SK-N-SH (cell line): ENCODE results near the gene CCDC183. TPM values are rescaled to one million over a fixed set of nuclear protein-coding genes. Genes with fewer than 3 reads are reported as not detected.

Source experiments
- CTCF ChIA-PET: fragments of 300-600, 350-600 bp; formaldehyde crosslinking; extraction: SDS; loops from one replicate; lab custom pipeline; 2021; lab: Yijun Ruan, JAX
- POLR2A ChIA-PET: fragments of 350-600 bp; sonication (Branson Sonifier 250); formaldehyde crosslinking; extraction: SDS; loops from one replicate; lab custom pipeline; 2020; ENCODE audit warnings: antibody characterized with exemption, inconsistent platforms; lab: Yijun Ruan, JAX
- DNase-seq: peaks from one replicate; pipeline ENCODE4 v3.0.0; 2012
- H2AFZ ChIP-seq: fragments of 200-600 bp; sonication (generic); 2 replicates; pipeline ENCODE4 v1.8.1; 2016; ENCODE audit warnings: antibody characterized with exemption, mild to moderate bottlenecking, low read depth
- H3F3A ChIP-seq: fragments of 200-600 bp; sonication (generic); replicated peaks from 2 replicates; pipeline ENCODE3; 2016; ENCODE audit warnings: antibody characterized with exemption, mild to moderate bottlenecking; ENCODE audit not compliant: insufficient read depth
- H3K27ac ChIP-seq, 2 experiments: fragments of 200-500 bp in 1 of 2; fragments of 200-600 bp in 1 of 2; sonication (Bioruptor generic) in 1 of 2; sonication (generic), shearing (Covaris generic) in 1 of 2; 2 replicates each; pipeline versions ENCODE4 v1.5.1 to v1.6.1; 2014 to 2016; ENCODE audit warnings: low read depth in 2 of 2, inconsistent platforms in 1 of 2, low read length in 1 of 2, mild to moderate bottlenecking in 1 of 2, mixed read lengths in 1 of 2
- H3K27me3 ChIP-seq: fragments of 200-600 bp; sonication (generic), shearing (Covaris generic); 2 replicates; pipeline ENCODE4 v1.6.1; 2016; ENCODE audit warnings: mixed run types; ENCODE audit not compliant: insufficient read depth
- H3K36me3 ChIP-seq, 2 experiments: fragments of 200-500 bp in 1 of 2; fragments of 200-600 bp in 1 of 2; sonication (Bioruptor generic) in 1 of 2; sonication (generic) in 1 of 2; replicated peaks in 1 of 2; 2 replicates each; pipeline versions ENCODE3 to v1.5.1; 2014 to 2016; ENCODE audit warnings: low read length in 1 of 2, mild to moderate bottlenecking in 1 of 2; ENCODE audit not compliant: insufficient read depth in 2 of 2, control insufficient read depth in 1 of 2
- H3K4me1 ChIP-seq, 2 experiments: fragments of 200-500 bp in 1 of 2; fragments of 200-600 bp in 1 of 2; sonication (Bioruptor generic) in 1 of 2; sonication (generic), shearing (Covaris generic) in 1 of 2; 2 replicates each; pipeline versions ENCODE4 v1.5.1 to v1.6.1; 2014 to 2016; ENCODE audit warnings: low read depth in 1 of 2, low read length in 1 of 2, mixed run types in 1 of 2; ENCODE audit not compliant: insufficient read depth in 2 of 2, control insufficient read depth in 1 of 2
- H3K4me2 ChIP-seq: fragments of 200-600 bp; sonication (generic), shearing (Covaris generic); 2 replicates; pipeline ENCODE4 v1.6.1; 2017; ENCODE audit warnings: mixed run types
- H3K4me3 ChIP-seq, 2 experiments: fragments of 200-500 bp in 1 of 2; fragments of 200-600 bp in 1 of 2; sonication (Bioruptor generic) in 1 of 2; sonication (generic), shearing (Covaris generic) in 1 of 2; 2 replicates each; pipeline versions ENCODE4 v1.5.1 to v1.8.1; 2014 to 2016; ENCODE audit warnings: low read depth in 2 of 2, inconsistent platforms in 1 of 2, low read length in 1 of 2, mild to moderate bottlenecking in 1 of 2, mixed read lengths in 1 of 2, moderate library complexity in 1 of 2
- H3K79me2 ChIP-seq: fragments of 200-600 bp; sonication (generic); 2 replicates; pipeline ENCODE4 v1.8.1; 2017; ENCODE audit warnings: mild to moderate bottlenecking; ENCODE audit not compliant: insufficient read depth
- H3K9ac ChIP-seq: fragments of 200-600 bp; sonication (generic); 2 replicates; pipeline ENCODE4 v1.6.1; 2017; ENCODE audit warnings: mixed run types
- H3K9me2 ChIP-seq: fragments of 200-600 bp; sonication (generic); 2 replicates; pipeline ENCODE4 v1.6.1; 2017; ENCODE audit warnings: mixed run types
- H3K9me3 ChIP-seq: fragments of 200-600 bp; sonication (generic); 2 replicates; pipeline ENCODE4 v1.6.1; 2017; ENCODE audit warnings: mixed run types, mild to moderate bottlenecking, moderate library complexity
- H4K20me1 ChIP-seq: fragments of 200-600 bp; sonication (generic); 2 replicates; pipeline ENCODE4 v1.6.1; 2017; ENCODE audit warnings: mild to moderate bottlenecking, mixed run types; ENCODE audit not compliant: insufficient read depth
- CHD2 ChIP-seq: fragments of 150-350 bp; IDR thresholded peaks from 2 replicates; pipeline ENCODE4 v1.6.1; 2018; ENCODE audit warnings: low read length; ENCODE audit not compliant: partially characterized antibody
- ELF1 ChIP-seq: IDR thresholded peaks from 2 replicates; pipeline ENCODE4 v1.4.0; 2012
- EZH2phosphoT487 ChIP-seq: fragments of 200-600 bp; sonication (generic); IDR thresholded peaks from 2 replicates; pipeline ENCODE4 v1.6.1; 2017; ENCODE audit warnings: low read depth, mixed run types, mild to moderate bottlenecking, antibody characterized with exemption, moderate library complexity, borderline replicate concordance
- FOSL2 ChIP-seq: IDR thresholded peaks from 2 replicates; pipeline ENCODE4 v1.4.0; 2012; ENCODE audit warnings: low read depth, mild to moderate bottlenecking, moderate library complexity, borderline replicate concordance
- GATA2 ChIP-seq: sonication (generic); formaldehyde crosslinking; IDR thresholded peaks from 2 replicates; pipeline ENCODE4 v1.5.0; 2020; ENCODE audit warnings: mild to moderate bottlenecking, missing genetic modification reagents
- JUND ChIP-seq: IDR thresholded peaks from 2 replicates; pipeline ENCODE4 v1.4.0; 2012
- NRF1 ChIP-seq: IDR thresholded peaks from 2 replicates; pipeline ENCODE4 v1.6.1; 2012; ENCODE audit warnings: low read depth, mild to moderate bottlenecking, low read length
- REST ChIP-seq: IDR thresholded peaks from 2 replicates; pipeline ENCODE4 v1.6.1; 2012; ENCODE audit warnings: mild to moderate bottlenecking, low read depth, low read length, moderate library complexity
- TCF12 ChIP-seq: IDR thresholded peaks from 2 replicates; pipeline ENCODE4 v1.4.0; 2012
- TEAD4 ChIP-seq: IDR thresholded peaks from 2 replicates; pipeline ENCODE4 v1.4.0; 2012; ENCODE audit warnings: mild to moderate bottlenecking, borderline replicate concordance; ENCODE audit not compliant: insufficient read depth
- YY1 ChIP-seq: IDR thresholded peaks from 2 replicates; pipeline ENCODE4 v1.4.0; 2012; ENCODE audit warnings: low read depth, mild to moderate bottlenecking
- WGBS: methylation state at CpG from one replicate; pipeline ENCODE4 v1.1.6; 2017; ENCODE audit warnings: low lambda C conversion rate; 5-methylcytosine and 5-hydroxymethylcytosine counted together
- polyA plus RNA-seq, 3 experiments: library from polyadenylated mRNA; depleted of rRNA; stranded (reverse); fragments of >200 nt; gene quantifications; 2 replicates each; pipeline ENCODE4 v1.2.3, GENCODE V29; 2012
- TF ChIP-seq, protein P1 (sequence below): IDR thresholded peaks from 2 replicates; pipeline ENCODE4 v1.4.0; 2012; ENCODE audit warnings: low read depth
- TF ChIP-seq, protein P2 (sequence below): IDR thresholded peaks from 2 replicates; pipeline ENCODE4; 2012
- TF ChIP-seq, protein P3 (sequence below): IDR thresholded peaks from 2 replicates; pipeline ENCODE4 v1.4.0; 2012; ENCODE audit warnings: low read depth, borderline replicate concordance
- TF ChIP-seq, protein P4 (sequence below): fragments of 200-600 bp; sonication (generic); IDR thresholded peaks from 2 replicates; pipeline ENCODE4 v1.6.1; 2017; ENCODE audit warnings: antibody characterized with exemption, mild to moderate bottlenecking, moderate library complexity

The CCDC183 gene
- polyA plus RNA-seq, 1 of the 3 experiments (the other 2 are of a cell fraction) = 5.3 TPM

DNA sequence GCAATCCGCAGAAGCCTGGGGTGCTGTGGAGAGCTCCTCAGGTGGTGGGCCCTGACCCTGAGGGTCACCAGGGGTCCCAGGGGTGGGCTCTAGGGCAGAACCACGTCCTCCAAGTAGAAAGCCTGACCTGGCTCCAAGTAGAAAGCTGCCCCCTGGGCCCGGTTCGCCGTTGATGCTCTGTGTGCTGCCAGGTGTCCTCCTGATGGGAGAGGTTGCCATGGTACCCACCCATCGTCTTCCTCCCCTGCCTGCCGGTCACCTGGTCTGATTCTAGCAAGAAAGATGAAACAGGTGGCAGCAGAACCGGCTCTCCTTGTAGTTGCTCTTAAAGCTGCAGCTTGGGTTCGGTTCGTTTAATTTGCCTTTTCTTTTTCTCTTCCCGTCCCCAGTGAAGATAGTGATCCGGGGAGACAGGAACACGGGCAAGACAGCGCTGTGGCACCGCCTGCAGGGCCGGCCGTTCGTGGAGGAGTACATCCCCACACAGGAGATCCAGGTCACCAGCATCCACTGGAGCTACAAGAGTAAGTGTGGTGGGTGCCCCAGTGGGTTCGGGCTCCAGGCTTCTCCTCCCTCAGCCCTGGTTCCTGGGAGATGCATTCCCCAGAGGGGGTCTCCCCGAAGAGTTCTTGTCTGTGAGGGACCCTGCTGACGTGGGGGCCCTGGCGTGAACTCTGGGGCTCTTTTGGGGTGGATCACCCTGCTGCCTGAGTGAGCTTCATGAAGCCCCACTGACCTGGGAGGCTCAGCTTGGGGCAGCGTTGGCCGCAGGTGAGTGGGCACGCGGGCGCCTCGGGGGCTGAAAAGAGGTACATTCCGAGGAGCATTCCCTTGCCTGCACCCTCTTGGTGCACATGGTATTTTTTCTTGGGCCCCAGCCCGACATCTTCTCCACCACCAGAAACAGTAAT is 27.3 kb downstream of the CCDC183 start:
- Histone ChIP-seq H3K36me3 (peaks cover 7 to 42% of the 10 kb centered on the region in 2 experiments), H3K79me2 (peaks cover 27% of the 10 kb centered on the region), H3K9me2 (no peaks in the 10 kb centered on the region), H2AFZ (no peak overlapping the region), H3F3A (no peaks in the 10 kb centered on the region), H3K27me3 (no peaks in the 10 kb centered on the region), H3K4me3 (no peak overlapping the region), H3K4me2 (no peak overlapping the region), H4K20me1 (peaks cover 19% of the 10 kb centered on the region; the same call in 1 of the 2 replicates), H3K9ac (no peak overlapping the region), H3K4me1 (no peaks in the 10 kb centered on the region), H3K9me3 (no peaks in the 10 kb centered on the region), H3K27ac (no peak overlapping the region)
- DNase-seq = no peak
- TF ChIP-seq GATA2 (CRISPR knock-in tag) (no peak), JUND (no peak), CHD2 (no peak), ELF1 (no peak), TCF12 (no peak), YY1 (no peak), EZH2phosphoT487 (no peak), REST (no peak), FOSL2 (no peak), NRF1 (no peak), TEAD4 (no peak)
- TF ChIP-seq, protein P1, sequence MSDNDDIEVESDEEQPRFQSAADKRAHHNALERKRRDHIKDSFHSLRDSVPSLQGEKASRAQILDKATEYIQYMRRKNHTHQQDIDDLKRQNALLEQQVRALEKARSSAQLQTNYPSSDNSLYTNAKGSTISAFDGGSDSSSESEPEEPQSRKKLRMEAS = no peak
- TF ChIP-seq, protein P2, sequence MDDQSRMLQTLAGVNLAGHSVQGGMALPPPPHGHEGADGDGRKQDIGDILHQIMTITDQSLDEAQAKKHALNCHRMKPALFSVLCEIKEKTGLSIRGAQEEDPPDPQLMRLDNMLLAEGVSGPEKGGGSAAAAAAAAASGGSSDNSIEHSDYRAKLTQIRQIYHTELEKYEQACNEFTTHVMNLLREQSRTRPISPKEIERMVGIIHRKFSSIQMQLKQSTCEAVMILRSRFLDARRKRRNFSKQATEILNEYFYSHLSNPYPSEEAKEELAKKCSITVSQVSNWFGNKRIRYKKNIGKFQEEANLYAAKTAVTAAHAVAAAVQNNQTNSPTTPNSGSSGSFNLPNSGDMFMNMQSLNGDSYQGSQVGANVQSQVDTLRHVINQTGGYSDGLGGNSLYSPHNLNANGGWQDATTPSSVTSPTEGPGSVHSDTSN = no peak
- TF ChIP-seq, protein P3, sequence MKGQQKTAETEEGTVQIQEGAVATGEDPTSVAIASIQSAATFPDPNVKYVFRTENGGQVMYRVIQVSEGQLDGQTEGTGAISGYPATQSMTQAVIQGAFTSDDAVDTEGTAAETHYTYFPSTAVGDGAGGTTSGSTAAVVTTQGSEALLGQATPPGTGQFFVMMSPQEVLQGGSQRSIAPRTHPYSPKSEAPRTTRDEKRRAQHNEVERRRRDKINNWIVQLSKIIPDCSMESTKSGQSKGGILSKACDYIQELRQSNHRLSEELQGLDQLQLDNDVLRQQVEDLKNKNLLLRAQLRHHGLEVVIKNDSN = no peak
- TF ChIP-seq, protein P4, sequence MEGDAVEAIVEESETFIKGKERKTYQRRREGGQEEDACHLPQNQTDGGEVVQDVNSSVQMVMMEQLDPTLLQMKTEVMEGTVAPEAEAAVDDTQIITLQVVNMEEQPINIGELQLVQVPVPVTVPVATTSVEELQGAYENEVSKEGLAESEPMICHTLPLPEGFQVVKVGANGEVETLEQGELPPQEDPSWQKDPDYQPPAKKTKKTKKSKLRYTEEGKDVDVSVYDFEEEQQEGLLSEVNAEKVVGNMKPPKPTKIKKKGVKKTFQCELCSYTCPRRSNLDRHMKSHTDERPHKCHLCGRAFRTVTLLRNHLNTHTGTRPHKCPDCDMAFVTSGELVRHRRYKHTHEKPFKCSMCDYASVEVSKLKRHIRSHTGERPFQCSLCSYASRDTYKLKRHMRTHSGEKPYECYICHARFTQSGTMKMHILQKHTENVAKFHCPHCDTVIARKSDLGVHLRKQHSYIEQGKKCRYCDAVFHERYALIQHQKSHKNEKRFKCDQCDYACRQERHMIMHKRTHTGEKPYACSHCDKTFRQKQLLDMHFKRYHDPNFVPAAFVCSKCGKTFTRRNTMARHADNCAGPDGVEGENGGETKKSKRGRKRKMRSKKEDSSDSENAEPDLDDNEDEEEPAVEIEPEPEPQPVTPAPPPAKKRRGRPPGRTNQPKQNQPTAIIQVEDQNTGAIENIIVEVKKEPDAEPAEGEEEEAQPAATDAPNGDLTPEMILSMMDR = no peak
- CTCF ChIA-PET = interaction anchor here (1.0 to 3.2 kb wide), 2 partner anchors 20 to 54 kb away, joined by 3 to 17 read pairs; partner anchors contain the start of gene AJM1
- POLR2A ChIA-PET = no interaction called here
- WGBS = 97% methylated on average over 22 of the region's 30 CpGs
